Frontal cortex (tissue), 4 donors: Measurements from ENCODE around the gene IL32. TPM values are rescaled to one million over a fixed set of nuclear protein-coding genes. Genes with fewer than 3 reads are reported as not detected.

Experiments
- DNase-seq, 2 donors: peaks; one replicate each; pipeline ENCODE4 v3.0.0; 2012; ENCODE audit warnings: low spot score in 2 of 2
- FAIRE-seq: peaks from 2 replicates; lab custom pipeline; 2012; peaks lifted over from hg19 to GRCh38; lab: Jason Lieb, UNC
- total RNA-seq: library from RNA; depleted of rRNA; stranded (reverse); fragments of >200 nt; gene quantifications from one replicate; pipeline ENCODE4 v1.2.3, GENCODE V29; 2014
- donor health status: control.
- donor health status: control.
- donor health status: control.

IL32 gene
- total RNA-seq, 1 donor from 2014 or later: 0.82 TPM

GRCh38 chr16:3027489-3027795 lies 38.0 kb upstream of the IL32 start:
- no peak for DNase-seq
- FAIRE-seq: no peak

DNA sequence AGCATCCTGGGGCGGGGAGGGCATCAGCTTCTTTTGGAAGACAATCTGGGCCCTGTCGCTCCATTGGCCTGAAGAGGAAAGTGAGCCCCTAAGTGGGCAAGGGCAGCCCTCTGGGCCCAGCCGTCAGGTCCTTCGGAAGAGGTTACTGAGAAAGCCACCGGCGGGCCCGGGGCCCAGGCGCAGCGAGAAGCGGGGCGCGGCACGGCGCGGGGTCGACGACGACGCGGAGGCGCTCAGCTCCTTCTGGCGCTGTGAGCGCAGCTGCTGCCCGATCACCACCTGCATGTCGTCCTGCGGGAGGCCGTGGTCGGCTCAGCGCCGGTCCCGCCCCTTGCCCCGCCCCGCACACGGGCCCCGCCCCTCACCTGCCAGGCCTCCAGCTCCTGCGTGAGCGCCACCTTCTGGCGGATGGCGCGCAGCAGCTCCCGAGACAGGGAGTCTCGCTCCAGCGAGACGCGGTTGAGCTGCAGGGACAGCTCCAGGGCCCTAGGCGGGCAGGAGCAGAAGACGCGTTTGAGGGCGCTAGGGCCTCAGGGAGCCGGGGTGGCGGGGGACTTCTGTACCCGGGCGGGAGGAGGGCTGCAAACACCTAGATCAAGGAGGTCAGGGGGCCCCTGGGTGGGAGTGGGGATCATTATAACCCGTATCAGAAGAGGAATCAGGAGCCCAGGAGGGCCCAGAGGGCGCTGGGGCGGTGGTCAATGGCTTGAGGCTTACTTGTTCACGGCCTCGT lies 37.3 kb upstream of the IL32 start:
- FAIRE-seq (no peak), DNase-seq (peak; percentile 81 to 87)

DNA sequence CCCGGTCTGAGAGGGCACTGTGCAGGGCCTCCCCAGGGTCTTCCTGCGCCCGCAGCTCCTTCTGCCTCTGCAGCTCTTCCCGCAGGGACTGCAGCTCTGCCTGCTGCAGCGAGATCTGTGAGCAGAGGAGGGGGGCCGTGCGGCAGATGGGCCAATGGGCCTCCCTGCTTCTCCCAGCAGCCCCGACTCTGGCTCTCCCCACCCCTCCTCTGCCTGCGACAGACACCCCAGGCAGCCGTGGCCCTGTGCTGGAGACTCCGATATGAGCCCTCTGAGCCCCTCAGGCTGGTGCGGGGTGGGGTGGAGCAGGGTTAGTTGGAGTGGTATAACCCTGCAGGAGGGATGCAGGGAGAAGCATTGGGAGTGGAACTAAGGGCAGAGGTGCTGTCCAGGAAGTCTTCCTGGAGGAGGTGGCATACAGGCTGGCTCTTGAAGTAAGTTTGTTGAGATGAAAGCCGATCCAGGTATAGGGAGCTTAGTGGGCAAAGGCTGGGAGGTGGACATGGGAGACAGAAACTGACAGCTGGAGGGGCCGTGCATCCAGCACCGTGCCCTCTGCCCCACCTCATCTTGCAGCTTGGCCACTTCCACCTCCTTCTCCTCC lies 36.6 kb upstream of the IL32 start:
- FAIRE-seq (no peak), DNase-seq (no peak)

DNA sequence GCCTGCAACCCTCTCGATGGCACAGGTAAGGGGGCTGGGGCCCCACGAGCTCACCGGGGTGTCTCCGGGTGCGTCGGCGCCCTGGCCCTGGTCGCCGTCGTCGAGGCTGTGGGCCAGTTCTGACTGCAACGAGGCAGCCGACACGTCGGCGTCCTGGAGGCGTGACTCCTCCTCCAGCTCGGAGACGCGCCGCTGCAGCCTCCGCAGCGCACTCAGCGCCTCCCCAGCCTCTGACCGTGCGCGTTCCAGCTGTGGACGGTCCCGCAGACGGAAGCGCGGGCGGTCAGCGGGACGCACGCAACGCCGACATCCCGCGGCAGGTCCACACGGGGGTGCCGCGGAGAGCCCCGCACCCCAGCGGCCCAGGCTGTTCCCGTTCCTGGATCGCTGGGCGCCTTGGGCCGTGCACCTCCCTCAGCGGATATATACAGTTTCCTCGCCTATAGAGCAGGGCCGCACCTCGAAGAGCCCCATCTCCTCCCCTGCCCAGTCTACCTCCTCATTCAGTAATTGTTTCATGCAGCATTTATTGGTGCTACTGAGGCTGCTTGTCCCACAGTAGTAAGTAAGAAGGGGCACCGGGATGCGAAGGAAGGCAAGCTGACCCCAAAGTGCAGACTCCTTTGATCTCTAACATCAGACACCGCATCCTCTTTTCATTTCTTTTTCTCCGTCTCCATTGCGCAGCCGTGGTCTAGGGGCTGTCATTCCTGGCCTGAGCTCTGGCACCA lies 35.8 kb upstream of the IL32 start:
- FAIRE-seq (no peak), DNase-seq (no peak)

DNA sequence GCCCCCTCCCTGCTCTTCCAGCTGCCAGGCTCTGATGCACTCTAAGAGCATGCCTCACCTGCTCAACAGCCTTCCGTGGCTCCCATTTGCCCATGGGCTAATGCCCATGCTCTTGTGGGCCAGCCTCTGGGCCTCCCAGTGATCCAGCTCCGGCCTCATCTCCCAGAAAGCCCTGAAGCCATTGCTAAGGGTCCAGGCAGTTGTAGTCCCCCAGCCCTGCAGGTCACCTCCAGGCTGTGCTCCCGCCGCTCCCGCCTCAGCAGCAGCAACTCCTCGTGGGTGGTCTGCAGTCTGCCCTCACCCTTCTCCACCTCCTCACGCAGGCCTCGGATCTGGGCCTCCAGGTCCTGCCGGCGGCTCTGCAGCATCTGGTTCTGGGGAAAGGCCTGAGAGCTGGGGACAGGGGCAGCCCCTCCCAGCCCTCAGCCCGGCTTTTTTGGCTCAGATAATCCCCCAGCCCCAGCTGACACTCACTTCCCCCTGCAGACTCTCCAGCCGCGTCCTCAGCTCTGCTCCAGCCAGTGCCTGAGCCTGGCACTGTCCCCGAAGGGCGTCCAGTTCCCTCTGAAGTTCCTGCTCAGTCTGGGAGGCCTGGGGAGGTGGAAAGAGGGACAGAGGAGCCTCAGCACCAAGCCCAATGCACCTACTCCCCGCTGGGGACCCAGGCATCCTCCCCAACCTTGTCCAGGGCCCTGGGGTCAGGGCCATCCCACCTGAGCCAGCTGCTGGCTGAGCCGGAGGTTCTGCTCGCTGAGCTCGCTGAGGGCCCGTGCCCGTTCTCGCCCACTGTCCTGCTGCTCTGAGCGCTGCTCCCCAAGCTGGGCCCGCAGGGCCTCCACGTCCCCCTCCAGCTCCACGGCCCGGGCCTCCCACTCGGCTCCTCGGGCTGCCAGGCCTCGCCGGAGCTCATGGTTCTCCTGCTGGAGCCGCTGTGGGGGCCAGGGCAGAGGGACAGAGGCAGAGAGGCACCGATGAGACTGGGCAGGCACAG lies 34.9 kb upstream of the IL32 start:
- FAIRE-seq: no peak
- DNase-seq: no peak

DNA sequence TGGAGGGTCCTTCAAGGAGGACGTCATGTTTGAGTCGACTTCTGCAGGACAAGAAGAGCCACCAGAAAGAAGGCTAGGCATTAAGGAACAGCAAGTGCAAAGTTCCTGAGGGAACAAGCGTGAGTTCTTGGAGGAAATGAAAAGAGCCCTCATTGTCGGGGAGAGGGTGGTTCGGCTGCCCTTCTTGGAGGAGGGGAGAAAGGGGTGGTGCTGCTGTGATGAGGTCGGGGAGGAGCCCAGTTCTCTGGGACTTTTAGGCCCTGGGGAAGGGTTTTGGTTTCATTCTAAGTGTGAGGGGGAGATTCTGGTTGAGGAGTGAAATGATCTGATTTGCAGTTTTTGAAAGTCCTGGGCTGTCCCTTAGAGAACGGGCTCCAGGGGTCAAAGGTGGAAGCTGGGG lies 32.8 kb upstream of the IL32 start:
- DNase-seq: no peak
- FAIRE-seq: no peak

DNA sequence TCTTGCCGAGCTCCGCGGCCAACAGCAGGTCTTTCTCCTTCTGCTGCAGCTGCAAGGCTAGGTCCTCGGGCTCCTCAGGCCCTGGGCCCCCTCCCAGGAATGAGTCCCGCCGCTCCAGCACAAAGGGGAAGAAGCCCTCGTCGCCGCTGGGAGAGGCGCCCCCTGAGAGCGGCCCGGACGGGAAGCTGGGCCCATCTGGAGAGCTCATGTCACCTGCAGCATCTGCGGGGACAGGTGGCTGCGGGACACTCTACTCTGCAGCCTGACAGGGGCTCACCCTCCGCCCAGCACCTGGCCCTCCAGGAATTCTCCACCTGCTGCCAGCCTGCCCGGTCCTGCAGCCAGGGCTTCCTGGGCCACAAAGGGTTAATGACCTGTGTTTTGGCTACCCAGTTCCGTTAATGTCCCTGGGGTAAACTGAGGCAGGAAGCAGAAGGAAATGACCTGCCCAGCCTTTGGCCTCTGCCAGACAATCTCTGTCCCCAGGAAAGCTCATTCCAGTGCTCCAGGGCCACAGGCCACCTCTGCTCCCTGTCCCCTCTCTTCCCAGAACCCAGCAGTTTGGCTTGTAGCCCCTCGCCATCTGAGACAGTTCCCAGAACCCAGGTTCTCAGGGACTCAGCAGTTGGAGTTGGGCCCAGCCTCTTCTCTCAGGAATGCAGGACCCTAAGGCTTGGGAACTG lies 30.0 kb upstream of the IL32 start:
- no peak for DNase-seq
- FAIRE-seq: no peak

DNA sequence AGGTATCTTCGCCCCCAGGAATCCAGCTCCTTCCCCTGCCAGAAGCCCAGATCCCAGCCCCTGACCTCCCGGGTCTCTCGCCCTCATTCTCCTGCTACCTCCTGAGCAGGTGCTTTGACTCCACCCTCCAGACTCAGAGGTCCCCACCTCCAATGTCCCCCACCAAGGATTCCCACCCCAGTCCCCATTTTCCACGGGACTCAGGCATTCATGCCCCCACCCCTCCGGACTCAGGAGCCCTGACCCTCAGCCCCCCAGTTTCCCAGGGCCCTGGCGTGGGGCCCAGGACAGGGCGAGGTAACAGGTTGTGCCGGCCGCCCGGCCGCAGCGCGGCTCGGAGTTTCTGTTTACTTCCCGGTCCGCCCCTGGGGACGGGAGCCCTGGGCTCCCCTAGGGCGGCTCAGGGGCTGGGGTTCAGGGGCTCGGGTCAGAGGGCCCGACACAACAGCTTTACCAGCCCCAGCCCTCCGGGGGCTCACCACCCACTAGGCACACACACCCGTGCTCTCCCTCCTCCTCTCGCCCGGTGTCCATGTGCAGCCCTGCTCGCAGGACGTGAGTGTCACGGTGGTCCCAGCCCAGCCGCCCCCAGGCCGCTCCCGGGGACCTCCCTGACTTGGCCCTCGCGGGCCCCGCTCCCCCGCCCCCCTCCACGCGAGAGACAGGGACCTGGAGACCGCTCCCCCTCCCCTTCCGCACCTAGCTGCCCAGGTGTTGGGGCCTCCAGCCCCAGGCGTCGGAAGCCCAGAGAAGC lies 29.3 kb upstream of the IL32 start:
- DNase-seq (no peak), FAIRE-seq (no peak)

DNA sequence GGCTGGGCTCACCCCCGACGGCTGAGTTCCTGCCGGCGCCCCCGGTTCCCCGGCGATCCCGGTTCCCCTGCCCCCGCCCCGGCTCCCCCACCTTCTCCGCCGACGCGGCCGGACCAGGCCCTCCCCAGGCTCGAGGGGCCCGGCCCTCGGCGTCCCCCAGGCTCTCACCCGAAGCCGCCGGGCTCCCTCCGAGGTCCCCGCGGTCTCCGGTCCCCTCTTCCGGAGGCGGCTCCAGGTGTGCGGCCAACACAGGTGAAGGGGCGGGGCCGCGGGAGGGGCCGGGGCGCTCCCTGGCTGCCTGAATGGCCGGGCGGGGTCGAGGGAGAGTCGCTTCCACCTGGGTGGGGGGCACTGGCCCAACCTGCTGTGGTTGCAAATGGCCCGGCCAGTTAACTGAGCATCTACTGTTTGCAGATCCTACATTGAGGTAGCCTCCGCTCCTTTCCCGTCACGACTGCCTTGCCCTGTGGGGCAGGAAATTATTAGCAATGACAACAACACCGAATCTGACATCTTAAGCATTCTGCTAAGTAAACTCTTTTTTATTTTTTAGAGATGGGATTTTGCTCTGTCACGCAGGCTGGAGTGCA lies 28.6 kb upstream of the IL32 start, which contains the start of gene BICDL2:
Gene BICDL2, minus strand, starts transcription at position 219 of the 590 bp plus-strand sequence. CDS start 1,448 bp downstream, outside the sequence.
- no peak for DNase-seq
- no peak for FAIRE-seq

DNA sequence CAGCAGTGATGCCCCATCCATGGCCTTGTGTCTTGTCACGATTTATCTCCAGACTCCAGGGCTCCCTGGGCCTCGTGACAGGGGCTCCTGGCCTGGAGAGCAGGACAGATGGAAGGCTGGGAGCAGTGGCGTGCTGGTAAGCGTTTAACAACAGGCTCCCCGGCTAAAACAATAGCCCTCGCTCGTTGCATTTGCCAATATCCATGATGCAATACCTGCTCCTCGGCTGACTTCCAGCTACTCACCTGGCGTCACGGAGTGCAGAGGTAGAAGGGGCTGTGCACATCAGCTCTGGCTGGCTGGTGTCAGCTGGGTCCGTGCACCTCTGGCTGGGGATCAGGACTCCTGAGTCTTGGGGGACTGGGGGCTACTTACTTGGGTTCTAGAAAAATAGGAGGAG lies 27.2 kb upstream of the IL32 start:
- no peak for FAIRE-seq
- no peak for DNase-seq

DNA sequence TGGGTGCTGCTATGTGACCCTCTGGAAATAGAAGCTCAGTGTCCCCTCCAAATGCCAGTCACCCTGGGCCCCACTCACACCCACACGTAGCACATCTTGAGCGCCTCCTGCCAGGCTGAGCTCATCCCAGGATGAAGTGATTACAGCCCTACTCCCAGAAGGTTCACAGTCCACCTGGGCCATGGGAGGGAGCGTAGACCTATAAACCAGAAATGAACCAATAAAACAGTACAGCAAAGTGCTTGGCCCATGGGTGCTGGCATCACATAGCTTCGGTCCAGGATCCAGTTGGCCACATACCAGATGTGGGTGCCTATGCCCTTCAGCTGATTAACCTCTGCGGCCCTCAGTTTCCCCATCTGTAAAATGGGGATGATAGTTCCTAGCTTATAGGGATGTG lies 26.5 kb upstream of the IL32 start:
- DNase-seq (no peak), FAIRE-seq (no peak)

GRCh38 chr16:3042376-3042775 lies 23.1 kb upstream of the IL32 start:
- DNase-seq (no peak), FAIRE-seq (no peak)

DNA sequence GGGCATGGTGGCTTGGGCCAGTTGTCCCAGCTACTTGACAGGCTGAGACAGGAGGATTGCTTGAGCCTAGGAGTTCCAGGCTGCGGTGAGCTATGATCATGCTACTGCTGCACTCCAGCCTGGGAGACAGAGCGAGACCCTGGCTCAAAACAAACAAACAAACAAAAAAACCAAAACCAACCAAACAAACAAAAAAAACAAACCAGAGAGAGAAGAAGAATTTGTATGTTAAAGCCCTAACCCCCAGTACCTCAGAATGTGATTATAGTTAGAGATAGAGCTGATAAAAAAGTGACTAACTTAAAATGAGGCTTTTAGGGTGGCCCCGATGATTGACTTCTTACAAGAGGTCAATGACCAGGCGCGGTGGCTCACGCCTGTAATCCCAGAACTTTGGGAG lies 20.7 kb upstream of the IL32 start:
- DNase-seq (no peak), FAIRE-seq (no peak)

GRCh38 chr16:3045758-3046640 lies 19.4 kb upstream of the IL32 start, which contains the start of gene MMP25:
TSS of gene MMP25 (plus strand) at chr16:3046561. CDS start at chr16:3046918, 357 bp downstream.
- FAIRE-seq: no peak
- peak in 1 of 2 donors; percentile 53 for DNase-seq

GRCh38 chr16:3046641-3047386 lies 18.6 kb upstream of the IL32 start:
- FAIRE-seq (no peak), DNase-seq (peak; percentile 19 to 44)

GRCh38 chr16:3047387-3047720 lies 18.1 kb upstream of the IL32 start:
- DNase-seq: no peak
- FAIRE-seq: no peak
